Lung (tissue), 12 donors: ENCODE data around the gene RNF214. TPM values are rescaled to one million over a fixed set of nuclear protein-coding genes. Genes with fewer than 3 reads are reported as not detected.

Experiments
- ATAC-seq: fragments of 200-7000 bp; cut with Tn5 transposase; one replicate; pipeline ENCODE4 v1.9.1; 2020; ENCODE audit warnings: moderate number of reproducible peaks; ENCODE audit not compliant: insufficient read depth, low FRiP score
- DNase-seq, 3 donors: peaks; one replicate each; pipeline ENCODE4 v3.0.0-alpha.2; 2013 to 2017
- H3K27ac ChIP-seq, 2 donors: one replicate each; pipeline ENCODE4 v1.5.1; 2013; ENCODE audit warnings: mild to moderate bottlenecking in 2 of 2, moderate library complexity in 2 of 2, control low read depth in 1 of 2, inconsistent platforms in 1 of 2, low read depth in 1 of 2, low read length in 1 of 2
- H3K27me3 ChIP-seq, 3 donors: one replicate each; pipeline ENCODE4 v1.5.1; 2013; ENCODE audit warnings: low read length in 2 of 3; ENCODE audit not compliant: control insufficient read depth in 3 of 3, insufficient read depth in 3 of 3
- H3K36me3 ChIP-seq, 4 donors: one replicate each; pipeline ENCODE4 v1.5.1; 2013; ENCODE audit warnings: low read length in 4 of 4, mild to moderate bottlenecking in 1 of 4, moderate library complexity in 1 of 4; ENCODE audit not compliant: control insufficient read depth in 4 of 4, insufficient read depth in 4 of 4
- H3K4me1 ChIP-seq, 5 donors: one replicate each; pipeline ENCODE4 v1.5.1; 2013; ENCODE audit warnings: low read length in 5 of 5, mild to moderate bottlenecking in 2 of 5, moderate library complexity in 1 of 5; ENCODE audit not compliant: control insufficient read depth in 5 of 5, insufficient read depth in 5 of 5
- H3K4me3 ChIP-seq: one replicate; pipeline ENCODE4 v1.5.1; 2013; ENCODE audit warnings: mild to moderate bottlenecking, control low read depth, moderate library complexity
- H3K9ac ChIP-seq, 2 donors: one replicate each; pipeline ENCODE4 v1.5.1; 2013; ENCODE audit warnings: low read length in 2 of 2, control low read depth in 1 of 2; ENCODE audit not compliant: insufficient read depth in 1 of 2
- H3K9me3 ChIP-seq, 4 donors: one replicate each; pipeline ENCODE4 v1.5.1; 2013; ENCODE audit warnings: low read length in 3 of 4, mild to moderate bottlenecking in 1 of 4, moderate library complexity in 1 of 4; ENCODE audit not compliant: control insufficient read depth in 4 of 4, insufficient read depth in 3 of 4
- CTCF ChIP-seq: IDR thresholded peaks from 2 replicates; pipeline ENCODE4 v1.5.1; 2012; ENCODE audit warnings: mild to moderate bottlenecking; ENCODE audit errors: control extremely low read depth, extremely low read depth
- WGBS, 2 donors: extraction: QIAGEN DNeasy Blood & Tissue Kit; methylation state at CpG; one replicate each; pipeline ENCODE4 v1.1.7; 2013; 5-methylcytosine and 5-hydroxymethylcytosine counted together
- polyA plus RNA-seq, 2 donors: library from polyadenylated mRNA; stranded (reverse); fragments of 200-250 nt; gene quantifications; one replicate each; pipeline ENCODE4 v1.2.1, GENCODE V29; 2013
- total RNA-seq, 2 donors: library from RNA; depleted of rRNA in 1 of 2; stranded (reverse); fragments of >200 nt in 1 of 2; gene quantifications; one replicate each; pipeline ENCODE4 v1.2.1, GENCODE V29; 2014 to 2021
- donor health status: control.
- donor health status: control.
- donor health status: Bipolar disorder and iron deficiency.
- donor health status: healthy.
- donor health status: DM: yes; HTN: yes; CAD: no.

Gene RNF214
- total and polyA plus RNA-seq, 4 donors, result 8.6 to 19.8 (median 14.6) TPM

- H3K4me3 ChIP-seq, result no peak overlapping the region
- H3K27me3 ChIP-seq, result no peaks in the 10 kb centered on the region
- no peaks in the 10 kb centered on the region for H3K9me3 ChIP-seq
- TF ChIP-seq CTCF, result no peak
- WGBS, 2 donors, result 75 to 85% methylated on average over 15 to 17 of the region's 17 CpGs
- H3K9ac ChIP-seq, result no peak overlapping the region
- DNase-seq, result no peak
- H3K4me1 ChIP-seq, result peaks cover 0 to 15% (median 0%) of the 10 kb centered on the region in 5 donors
- H3K36me3 ChIP-seq, result peaks cover 0 to 22% (median 2%) of the 10 kb centered on the region in 4 donors
- H3K27ac ChIP-seq, result peak overlapping the region in 1 of 2 donors; percentile 83
- ATAC-seq, result no peak
Observed at GRCh38 chr11:117197516-117198456, 34.7 kb upstream of the RNF214 start.

GRCh38 chr11:117198613-117199012 is 33.9 kb upstream of the RNF214 start:
- TF ChIP-seq CTCF, result no peak
- peak overlapping the region in 1 of 2 donors; percentile 83 for H3K27ac ChIP-seq
- H3K4me1 ChIP-seq, result peaks cover 0 to 17% (median 0%) of the 10 kb centered on the region in 5 donors

GRCh38 chr11:117199053-117199915 is 33.2 kb upstream of the RNF214 start, which contains the start of gene TAGLN:
Gene TAGLN (plus strand): TSS chr11:117199370. CDS start chr11:117203014, 3,644 bp downstream.
- peak; percentile 63 to 77 (median 75) for DNase-seq
- TF ChIP-seq CTCF, result no peak
- H3K9me3 ChIP-seq, result no peaks in the 10 kb centered on the region
- no peaks in the 10 kb centered on the region for H3K27me3 ChIP-seq
- peaks cover 0 to 25% (median 2%) of the 10 kb centered on the region in 4 donors for H3K36me3 ChIP-seq
- peak within 1 kb of the TSS; percentile 14 to 83 for H3K27ac ChIP-seq
- no peak within 1 kb of the TSS for H3K9ac ChIP-seq
- H3K4me1 ChIP-seq, result peaks cover 0 to 17% (median 0%) of the 10 kb centered on the region in 5 donors
- peak within 1 kb of the TSS; percentile 29 for H3K4me3 ChIP-seq
- WGBS, 2 donors, result 37 to 43% methylated on average over 34 of the region's 34 CpGs
- ATAC-seq, result peak; percentile 58

More at GRCh38 chr11:117198613-117199012, 33.9 kb upstream of the RNF214 start:
- no peaks in the 10 kb centered on the region for H3K9me3 ChIP-seq
- WGBS, 2 donors, result 76 to 80% methylated on average over 4 of the region's 4 CpGs
- H3K4me3 ChIP-seq, result no peak overlapping the region
- H3K36me3 ChIP-seq, result peaks cover 0 to 23% (median 2%) of the 10 kb centered on the region in 4 donors
- no peak for DNase-seq
- no peak overlapping the region for H3K9ac ChIP-seq
- H3K27me3 ChIP-seq, result no peaks in the 10 kb centered on the region
- ATAC-seq, result no peak
